K562 (cell line): ENCODE measurements around the gene PHF21A.

ENCODE experiments used
- FOXP1 ChIP-seq: sonication (generic); formaldehyde crosslinking; IDR thresholded peaks from 2 replicates; pipeline ENCODE4 v1.8.0; 2022; ENCODE audit warnings: mild to moderate bottlenecking, missing genetic modification reagents
- GTF2A2 ChIP-seq: IDR thresholded peaks from 2 replicates; pipeline ENCODE4 v1.6.1; 2016; ENCODE audit warnings: mild to moderate bottlenecking, missing genetic modification characterization, missing compliant biosample characterization
- LARP7 ChIP-seq: fragments of 450-650 bp; IDR thresholded peaks from 2 replicates; pipeline ENCODE4 v1.6.1; 2016
- MAFK ChIP-seq: IDR thresholded peaks from 2 replicates; pipeline ENCODE4 v1.6.1; 2011; ENCODE audit warnings: low read length, improper control_type of control experiment
- POLR2A ChIP-seq: fragments of 450-650 bp; conservative IDR thresholded peaks from 2 replicates; pipeline ENCODE4 v1.6.1; 2016
- POLR2AphosphoS5 ChIP-seq: IDR thresholded peaks from 2 replicates; pipeline ENCODE4 v1.6.1; 2011; ENCODE audit warnings: mild to moderate bottlenecking, low read depth, low read length, moderate library complexity; ENCODE audit not compliant: control insufficient read depth, insufficient read depth
- TOE1 ChIP-seq, 2 experiments: fragments of 450-650 bp in 1 of 2; sonication (generic) in 1 of 2; formaldehyde crosslinking in 1 of 2; IDR thresholded peaks; 2 replicates each; pipeline versions ENCODE4 v1.7.1 to v1.8.0; 2016 to 2022; ENCODE audit warnings: borderline replicate concordance in 2 of 2, mild to moderate bottlenecking in 2 of 2, antibody characterized with exemption in 1 of 2, inconsistent platforms in 1 of 2, low read depth in 1 of 2, missing genetic modification reagents in 1 of 2, moderate library complexity in 1 of 2
- U2AF1 ChIP-seq: fragments of 200-400 bp; formaldehyde crosslinking; optimal IDR thresholded peaks from 2 replicates; pipeline ENCODE3; 2017; ENCODE audit warnings: mild to moderate bottlenecking, low read depth, low read length, moderate library complexity
- ZNF274 ChIP-seq: IDR thresholded peaks from 2 replicates; pipeline ENCODE4 v1.6.1; 2011; ENCODE audit warnings: low read depth, mild to moderate bottlenecking, low read length, moderate library complexity, borderline replicate concordance
- TF ChIP-seq, protein P1 (sequence below): fragments of 250-450 bp; sonication (Bioruptor Pico); IDR thresholded peaks from 2 replicates; pipeline ENCODE4 v1.4.0; 2020; ENCODE audit warnings: mild to moderate bottlenecking, moderate library complexity

GRCh38 chr11:45906096-45906682, 215.1 kb downstream of the PHF21A start:
- TF ChIP-seq GTF2A2 (tag), result no peak
- TF ChIP-seq LARP7, result no peak
- TF ChIP-seq TOE1 (IDR thresholded peaks at IDR 0.05; ENCODE audit: borderline replicate concordance), result no peak
- TF ChIP-seq TOE1 (CRISPR knock-in tag; IDR thresholded peaks at IDR 0.05; ENCODE audit: borderline replicate concordance, low read depth), result no peak
- no peak for TF ChIP-seq POLR2A
- no peak; the same call in 1 of the 2 replicates for TF ChIP-seq POLR2AphosphoS5
- TF ChIP-seq MAFK, result no peak
- TF ChIP-seq ZNF274, result no peak
- TF ChIP-seq U2AF1, result no peak
- TF ChIP-seq FOXP1 (CRISPR knock-in tag), result no peak
- TF ChIP-seq, protein P1, sequence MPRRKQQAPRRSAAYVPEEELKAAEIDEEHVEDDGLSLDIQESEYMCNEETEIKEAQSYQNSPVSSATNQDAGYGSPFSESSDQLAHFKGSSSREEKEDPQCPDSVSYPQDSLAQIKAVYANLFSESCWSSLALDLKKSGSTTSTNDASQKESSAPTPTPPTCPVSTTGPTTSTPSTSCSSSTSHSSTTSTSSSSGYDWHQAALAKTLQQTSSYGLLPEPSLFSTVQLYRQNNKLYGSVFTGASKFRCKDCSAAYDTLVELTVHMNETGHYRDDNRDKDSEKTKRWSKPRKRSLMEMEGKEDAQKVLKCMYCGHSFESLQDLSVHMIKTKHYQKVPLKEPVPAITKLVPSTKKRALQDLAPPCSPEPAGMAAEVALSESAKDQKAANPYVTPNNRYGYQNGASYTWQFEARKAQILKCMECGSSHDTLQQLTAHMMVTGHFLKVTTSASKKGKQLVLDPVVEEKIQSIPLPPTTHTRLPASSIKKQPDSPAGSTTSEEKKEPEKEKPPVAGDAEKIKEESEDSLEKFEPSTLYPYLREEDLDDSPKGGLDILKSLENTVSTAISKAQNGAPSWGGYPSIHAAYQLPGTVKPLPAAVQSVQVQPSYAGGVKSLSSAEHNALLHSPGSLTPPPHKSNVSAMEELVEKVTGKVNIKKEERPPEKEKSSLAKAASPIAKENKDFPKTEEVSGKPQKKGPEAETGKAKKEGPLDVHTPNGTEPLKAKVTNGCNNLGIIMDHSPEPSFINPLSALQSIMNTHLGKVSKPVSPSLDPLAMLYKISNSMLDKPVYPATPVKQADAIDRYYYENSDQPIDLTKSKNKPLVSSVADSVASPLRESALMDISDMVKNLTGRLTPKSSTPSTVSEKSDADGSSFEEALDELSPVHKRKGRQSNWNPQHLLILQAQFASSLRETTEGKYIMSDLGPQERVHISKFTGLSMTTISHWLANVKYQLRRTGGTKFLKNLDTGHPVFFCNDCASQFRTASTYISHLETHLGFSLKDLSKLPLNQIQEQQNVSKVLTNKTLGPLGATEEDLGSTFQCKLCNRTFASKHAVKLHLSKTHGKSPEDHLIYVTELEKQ (CRISPR knock-in tag), result no peak
